GM12875 (cell line): ENCODE measurements around the gene RXRG.
"Not testable (repeated sequence)": the region's sequence is repeated elsewhere in the genome, so short reads cannot be mapped to it uniquely, and the experiment has no call there.

Experiments used
- H3K4me3 ChIP-seq: one replicate; pipeline ENCODE4 v1.5.1; 2011; ENCODE audit warnings: low read depth, low read length, control low read depth
- CTCF ChIP-seq: IDR thresholded peaks from 2 replicates; pipeline ENCODE4 v1.5.1; 2011; ENCODE audit warnings: low read depth, mild to moderate bottlenecking, control low read depth, inconsistent platforms, low read length, moderate library complexity, borderline replicate concordance; ENCODE audit not compliant: insufficient read depth

RXRG gene

GRCh38 chr1:165467706-165468105 lies 22.8 kb upstream of the RXRG start:
- no peak for TF ChIP-seq CTCF
- no peak overlapping the region for H3K4me3 ChIP-seq

GRCh38 chr1:165463978-165464377 lies 19.1 kb upstream of the RXRG start:
- TF ChIP-seq CTCF = no peak
- no peak overlapping the region for H3K4me3 ChIP-seq

DNA sequence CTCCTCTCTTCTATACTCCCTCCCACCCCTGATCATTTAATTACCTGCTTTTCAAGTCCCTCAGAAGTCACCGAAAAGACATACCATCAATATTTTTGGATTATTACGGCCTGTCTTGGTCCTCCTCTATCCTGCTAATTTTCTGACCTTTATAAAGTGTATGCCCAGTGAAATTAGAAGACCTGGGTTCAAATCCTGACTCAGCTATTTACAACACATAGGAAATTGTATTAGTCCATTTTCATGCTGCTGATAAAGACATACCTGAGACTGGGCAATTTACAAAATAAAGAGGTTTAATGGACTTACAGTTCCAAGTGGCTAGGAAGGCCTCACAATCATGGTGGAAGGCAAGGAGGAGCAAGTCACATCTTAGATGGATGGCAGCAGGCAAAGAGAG lies 14.8 kb upstream of the RXRG start:
- H3K4me3 ChIP-seq = not testable (repeated sequence)

GRCh38 chr1:165456861-165457260 lies 11.9 kb upstream of the RXRG start:
- no peak for TF ChIP-seq CTCF

DNA sequence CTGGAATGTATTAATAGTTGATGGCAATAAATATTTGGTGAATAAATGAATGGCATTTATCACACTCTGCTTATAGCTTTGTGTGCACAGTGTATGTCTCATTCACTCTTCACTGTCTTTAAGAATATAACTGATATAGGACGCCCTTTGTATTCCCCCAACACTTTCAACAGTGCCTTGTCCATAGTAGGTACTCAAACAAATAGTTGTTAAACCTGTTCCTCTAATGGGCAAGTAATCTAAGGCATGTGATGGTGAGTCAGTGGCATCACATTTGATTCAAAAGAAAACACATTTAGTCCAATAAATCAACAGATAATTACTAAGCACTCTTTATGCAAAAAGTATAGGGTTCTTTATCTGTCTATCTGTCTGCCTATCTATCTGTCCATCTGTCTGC lies 11.2 kb upstream of the RXRG start:
- no peak overlapping the region for H3K4me3 ChIP-seq
- no peak for TF ChIP-seq CTCF

More at GRCh38 chr1:165456861-165457260, 11.9 kb upstream of the RXRG start:
- H3K4me3 ChIP-seq = no peak overlapping the region

DNA sequence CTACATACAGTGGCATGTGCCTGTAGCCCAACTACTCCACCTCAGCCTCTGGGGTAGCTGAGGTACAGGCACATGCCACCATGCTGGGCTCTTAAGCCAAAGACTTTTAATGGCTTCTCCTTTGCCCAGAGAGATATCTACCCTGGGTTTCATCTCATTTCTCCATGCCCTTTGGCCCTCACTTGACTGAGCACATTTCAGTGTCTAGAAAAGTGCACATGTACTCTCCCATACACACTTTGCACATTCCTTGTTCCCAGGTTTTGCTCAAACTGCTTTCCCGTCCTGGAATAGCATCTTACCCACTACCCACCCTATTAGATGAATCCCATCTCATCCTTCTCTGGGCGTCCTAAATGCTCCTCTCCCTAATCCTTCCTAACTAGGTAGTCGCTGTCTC lies 10.2 kb upstream of the RXRG start:
- no peak overlapping the region for H3K4me3 ChIP-seq
- TF ChIP-seq CTCF = no peak

DNA sequence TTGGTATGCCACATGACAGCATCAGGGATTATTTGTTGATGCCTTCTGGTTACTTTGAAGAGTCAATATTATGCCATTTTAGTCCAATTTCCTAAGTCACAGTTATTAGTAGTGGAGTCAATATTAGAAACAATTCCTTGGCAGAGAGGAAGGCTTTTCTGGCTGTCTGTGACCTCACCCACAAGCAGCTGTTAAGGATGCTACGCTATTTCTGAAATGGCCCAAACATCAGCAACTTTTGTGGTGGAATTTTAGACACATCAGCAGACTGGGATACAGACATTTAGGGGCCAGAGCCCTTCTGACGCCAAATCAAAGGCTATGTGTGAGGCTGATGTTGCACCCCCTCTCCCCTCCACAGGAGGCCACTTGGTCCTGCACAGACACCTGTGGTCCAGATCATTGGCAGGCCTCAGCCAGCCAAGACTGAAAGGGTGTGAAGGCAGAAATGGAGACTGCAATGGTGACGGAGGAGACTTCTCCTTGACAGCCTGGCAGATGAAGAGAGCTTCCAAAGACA lies 9.2 kb upstream of the RXRG start:
- no peak for TF ChIP-seq CTCF

GRCh38 chr1:165452336-165453130 lies 7.6 kb upstream of the RXRG start:
- TF ChIP-seq CTCF = no peak
- H3K4me3 ChIP-seq = no peak overlapping the region

More for the DNA sequence above, 9.2 kb upstream of the RXRG start:
- no peak overlapping the region for H3K4me3 ChIP-seq
